Chondrocyte (in vitro differentiated cells): ENCODE data around the gene DPP4. TPM values are rescaled to one million over a fixed set of nuclear protein-coding genes. Genes with fewer than 3 reads are reported as not detected.

ENCODE experiments used
- DNase-seq: peaks from one replicate; pipeline ENCODE4 v3.0.0; 2021; ENCODE audit warnings: mixed read lengths, low spot score
- H3K27ac Mint-ChIP-seq: one replicate; pipeline ENCODE4 v1.8.0; 2021; ENCODE audit warnings: mild to moderate bottlenecking, moderate library complexity, mixed read lengths; ENCODE audit not compliant: unreplicated experiment
- H3K27me3 Mint-ChIP-seq: 2 replicates; pipeline ENCODE4 v1.8.0; 2021; ENCODE audit warnings: low read depth, mixed read lengths
- H3K36me3 Mint-ChIP-seq: 2 replicates; pipeline ENCODE4 v1.8.0; 2021; ENCODE audit warnings: low read depth, mixed read lengths
- H3K4me1 Mint-ChIP-seq: 2 replicates; pipeline ENCODE4 v1.8.0; 2021; ENCODE audit warnings: low read depth, mild to moderate bottlenecking, mixed read lengths
- H3K4me3 Mint-ChIP-seq: one replicate; pipeline ENCODE4 v1.8.0; 2021; ENCODE audit warnings: mild to moderate bottlenecking, moderate library complexity, mixed read lengths; ENCODE audit not compliant: unreplicated experiment
- H3K9me3 Mint-ChIP-seq: 2 replicates; pipeline ENCODE4 v1.8.0; 2021; ENCODE audit warnings: low read depth, mixed read lengths
- total RNA-seq: library from RNA; stranded (reverse); gene quantifications from 3 replicates; pipeline ENCODE4 v1.2.1, GENCODE V29; 2021
- TF ChIP-seq, protein P1 (sequence below): fragments of 200-600 bp; sonication (generic); IDR thresholded peaks from 2 replicates; pipeline ENCODE4 v1.5.0; 2021; ENCODE audit warnings: antibody characterized with exemption, mild to moderate bottlenecking, moderate library complexity

DPP4 gene
- total RNA-seq, 1 donor from 2014 or later: 0.42 TPM

DNA sequence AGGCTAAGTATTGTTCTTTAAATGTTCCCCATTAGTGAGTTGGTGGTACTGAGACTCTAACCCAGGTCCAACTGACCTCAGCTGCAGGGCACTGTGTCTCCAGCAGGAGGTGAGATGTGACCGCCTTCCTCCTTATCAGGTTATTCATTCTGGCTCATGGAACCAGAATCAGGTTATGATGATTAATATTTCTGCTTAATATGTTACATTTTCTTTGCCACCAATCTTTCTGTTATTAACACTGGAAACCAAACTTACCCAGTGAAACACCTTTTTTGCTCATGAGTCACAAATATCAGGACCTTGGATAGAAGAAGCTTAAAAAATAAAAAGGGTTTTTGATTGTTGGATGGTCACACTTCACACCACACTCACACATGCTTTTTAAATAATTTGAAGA is 85.4 kb downstream of the DPP4 start:
- peaks cover 21% of the 10 kb centered on the region for H3K4me1 Mint-ChIP-seq
- no peak for DNase-seq
- no peaks in the 10 kb centered on the region for H3K9me3 Mint-ChIP-seq
- H3K27ac Mint-ChIP-seq: no peak overlapping the region
- peaks cover 2% of the 10 kb centered on the region for H3K27me3 Mint-ChIP-seq
- H3K36me3 Mint-ChIP-seq: no peaks in the 10 kb centered on the region
- TF ChIP-seq, protein P1, sequence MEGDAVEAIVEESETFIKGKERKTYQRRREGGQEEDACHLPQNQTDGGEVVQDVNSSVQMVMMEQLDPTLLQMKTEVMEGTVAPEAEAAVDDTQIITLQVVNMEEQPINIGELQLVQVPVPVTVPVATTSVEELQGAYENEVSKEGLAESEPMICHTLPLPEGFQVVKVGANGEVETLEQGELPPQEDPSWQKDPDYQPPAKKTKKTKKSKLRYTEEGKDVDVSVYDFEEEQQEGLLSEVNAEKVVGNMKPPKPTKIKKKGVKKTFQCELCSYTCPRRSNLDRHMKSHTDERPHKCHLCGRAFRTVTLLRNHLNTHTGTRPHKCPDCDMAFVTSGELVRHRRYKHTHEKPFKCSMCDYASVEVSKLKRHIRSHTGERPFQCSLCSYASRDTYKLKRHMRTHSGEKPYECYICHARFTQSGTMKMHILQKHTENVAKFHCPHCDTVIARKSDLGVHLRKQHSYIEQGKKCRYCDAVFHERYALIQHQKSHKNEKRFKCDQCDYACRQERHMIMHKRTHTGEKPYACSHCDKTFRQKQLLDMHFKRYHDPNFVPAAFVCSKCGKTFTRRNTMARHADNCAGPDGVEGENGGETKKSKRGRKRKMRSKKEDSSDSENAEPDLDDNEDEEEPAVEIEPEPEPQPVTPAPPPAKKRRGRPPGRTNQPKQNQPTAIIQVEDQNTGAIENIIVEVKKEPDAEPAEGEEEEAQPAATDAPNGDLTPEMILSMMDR: peak; percentile 23
- H3K4me3 Mint-ChIP-seq: no peak overlapping the region

- H3K27ac Mint-ChIP-seq: no peak overlapping the region
- H3K36me3 Mint-ChIP-seq: no peaks in the 10 kb centered on the region
- TF ChIP-seq, protein P1: no peak
- peaks cover 12% of the 10 kb centered on the region for H3K4me1 Mint-ChIP-seq
- peaks cover 4% of the 10 kb centered on the region for H3K27me3 Mint-ChIP-seq
- H3K4me3 Mint-ChIP-seq: no peak overlapping the region
- no peaks in the 10 kb centered on the region for H3K9me3 Mint-ChIP-seq
- DNase-seq: no peak
These were observed 86.7 kb downstream of the DPP4 start for GRCh38 chr2:161987311-161987710.

- Mint-ChIP-seq H3K27ac (no peak overlapping the region), H3K9me3 (no peaks in the 10 kb centered on the region), H3K4me1 (no peaks in the 10 kb centered on the region), H3K36me3 (no peaks in the 10 kb centered on the region), H3K4me3 (no peak overlapping the region), H3K27me3 (peaks cover 6% of the 10 kb centered on the region)
- TF ChIP-seq, protein P1: no peak
- no peak for DNase-seq
These were observed 90.1 kb downstream of the DPP4 start for GRCh38 chr2:161983866-161984265.

GRCh38 chr2:161983331-161983651 is 90.7 kb downstream of the DPP4 start:
- Mint-ChIP-seq H3K9me3 (no peaks in the 10 kb centered on the region), H3K4me3 (no peak overlapping the region), H3K4me1 (no peaks in the 10 kb centered on the region), H3K36me3 (no peaks in the 10 kb centered on the region), H3K27ac (no peak overlapping the region), H3K27me3 (peaks cover 4% of the 10 kb centered on the region)
- TF ChIP-seq, protein P1: no peak
- DNase-seq: no peak

GRCh38 chr2:161982548-161983330 is 91.3 kb downstream of the DPP4 start:
- Mint-ChIP-seq H3K9me3 (no peaks in the 10 kb centered on the region), H3K4me1 (peaks cover under 1% of the 10 kb centered on the region), H3K36me3 (no peaks in the 10 kb centered on the region), H3K4me3 (no peak overlapping the region), H3K27me3 (peaks cover 4% of the 10 kb centered on the region), H3K27ac (no peak overlapping the region)
- TF ChIP-seq, protein P1: no peak
- DNase-seq: no peak
